B cell (primary cell): Measurements from ENCODE around the gene KCNG4. TPM values are rescaled to one million over a fixed set of nuclear protein-coding genes. Genes with fewer than 3 reads are reported as not detected.

Source experiments
- ATAC-seq: fragments of 200-7000 bp; cut with Tn5 transposase; one replicate; pipeline ENCODE4 v1.10.0; 2021; ENCODE audit warnings: low read depth, mild to moderate bottlenecking, moderate number of reproducible peaks, moderate library complexity
- CTCF ChIA-PET: fragments of 350-600 bp; sonication (Branson Sonifier 250); formaldehyde crosslinking; loops from one replicate; lab custom pipeline; 2021; ENCODE audit warnings: antibody characterized with exemption, inconsistent platforms; lab: Charles Lee
- POLR2A ChIA-PET: fragments of 350-600 bp; sonication (Branson Sonifier 250); formaldehyde crosslinking; loops from one replicate; lab custom pipeline; 2021; ENCODE audit warnings: antibody characterized with exemption; lab: Charles Lee
- DNase-seq: peaks from one replicate; pipeline ENCODE4 v3.0.0; 2013
- H2AFZ ChIP-seq: 2 replicates; pipeline ENCODE4 v1.6.1; 2012; ENCODE audit warnings: mild to moderate bottlenecking, low read depth, low read length; ENCODE audit not compliant: insufficient read depth, poor library complexity, severe bottlenecking
- H3K27ac ChIP-seq, 2 donors: 1 replicate in 1 of 2; 2 replicates in 1 of 2; pipeline ENCODE4 v1.5.1; 2012 to 2013; ENCODE audit warnings: low read length in 2 of 2, mild to moderate bottlenecking in 2 of 2, moderate library complexity in 1 of 2
- H3K27me3 ChIP-seq, 4 experiments: fragments of 200-600 bp in 1 of 4; sonication (generic) in 1 of 4; replicated peaks in 1 of 4; 1 replicate in 2 of 4; 2 replicates in 2 of 4; pipeline versions ENCODE4 v1.6.1 to v1.7.0; 2013 to 2016; ENCODE audit warnings: low read length in 3 of 4, mild to moderate bottlenecking in 2 of 4, mixed read lengths in 1 of 4, moderate library complexity in 1 of 4; ENCODE audit not compliant: insufficient read depth in 4 of 4, control insufficient read depth in 3 of 4; ENCODE audit errors: control extremely low read depth in 1 of 4
- H3K36me3 ChIP-seq, 2 experiments: replicated peaks in 1 of 2; 1 replicate in 1 of 2; 2 replicates in 1 of 2; pipeline versions ENCODE4 v1.6.1 to v1.7.1; 2013; ENCODE audit warnings: low read length in 1 of 2; ENCODE audit not compliant: insufficient read depth in 2 of 2, control insufficient read depth in 1 of 2; ENCODE audit errors: control extremely low read depth in 1 of 2, extremely low read depth in 1 of 2
- H3K4me1 ChIP-seq, 2 donors: fragments of 200-600 bp in 1 of 2; sonication (generic) in 1 of 2; 1 replicate in 1 of 2; 2 replicates in 1 of 2; pipeline versions ENCODE4 v1.5.1 to v1.6.1; 2013 to 2017; ENCODE audit warnings: low read length in 2 of 2; ENCODE audit not compliant: control insufficient read depth in 2 of 2, insufficient read depth in 2 of 2
- H3K4me2 ChIP-seq: replicated peaks from 2 replicates; pipeline ENCODE3; 2012; ENCODE audit warnings: mild to moderate bottlenecking, low read depth, low read length; ENCODE audit not compliant: poor library complexity, severe bottlenecking
- H3K4me3 ChIP-seq, 5 experiments: fragments of 200-600 bp in 1 of 5; sonication (generic) in 1 of 5; 1 replicate in 3 of 5; 2 replicates in 2 of 5; pipeline versions ENCODE4 v1.5.1 to v1.7.0; 2011 to 2016; ENCODE audit warnings: low read length in 4 of 5, mild to moderate bottlenecking in 4 of 5, low read depth in 2 of 5, control low read depth in 1 of 5, moderate library complexity in 1 of 5; ENCODE audit not compliant: insufficient read depth in 1 of 5; ENCODE audit errors: control extremely low read depth in 1 of 5, extremely low read depth in 1 of 5
- H3K79me2 ChIP-seq: fragments of 200-600 bp; sonication (generic); one replicate; pipeline ENCODE4 v1.6.0; 2016; ENCODE audit warnings: low read length; ENCODE audit not compliant: control insufficient read depth, insufficient read depth
- H3K9ac ChIP-seq: fragments of 200-600 bp; sonication (generic); 2 replicates; pipeline ENCODE4 v1.6.1; 2017; ENCODE audit warnings: mild to moderate bottlenecking, low read length, moderate library complexity
- H3K9me3 ChIP-seq, 3 donors: one replicate each; pipeline versions ENCODE4 v1.6.1 to v1.7.1; 2013; ENCODE audit warnings: low read length in 2 of 3; ENCODE audit not compliant: control insufficient read depth in 2 of 3, insufficient read depth in 1 of 3; ENCODE audit errors: control extremely low read depth in 1 of 3
- H4K20me1 ChIP-seq: 2 replicates; pipeline ENCODE4 v1.6.0; 2012; ENCODE audit warnings: mild to moderate bottlenecking, low read length; ENCODE audit not compliant: insufficient read depth, control insufficient read depth, poor library complexity, severe bottlenecking
- H3K27ac Mint-ChIP-seq: one replicate; pipeline ENCODE4 v1.8.0; 2021; ENCODE audit warnings: mixed read lengths
- H3K27me3 Mint-ChIP-seq: one replicate; pipeline ENCODE4 v1.8.0; 2021; ENCODE audit warnings: mixed read lengths
- H3K4me1 Mint-ChIP-seq: one replicate; pipeline ENCODE4 v1.8.0; 2021; ENCODE audit warnings: mixed read lengths
- H3K4me3 Mint-ChIP-seq: one replicate; pipeline ENCODE4 v1.8.0; 2021; ENCODE audit warnings: mixed read lengths
- H3K9me3 Mint-ChIP-seq: one replicate; pipeline ENCODE4 v1.8.0; 2022; ENCODE audit warnings: mixed read lengths; ENCODE audit not compliant: insufficient read depth
- CTCF ChIP-seq: fragments of 200-600 bp; IDR thresholded peaks from one replicate; pipeline ENCODE4 v1.8.0; 2022; ENCODE audit warnings: antibody characterized with exemption, mild to moderate bottlenecking
- EZH2 ChIP-seq: IDR thresholded peaks from 2 replicates; pipeline ENCODE4 v1.6.1; 2012; ENCODE audit warnings: borderline replicate concordance, low read depth, mild to moderate bottlenecking, moderate library complexity, low read length; ENCODE audit not compliant: insufficient read depth, poor library complexity, severe bottlenecking
- WGBS: methylation state at CpG from one replicate; pipeline ENCODE4 v1.1.5; 2013; ENCODE audit warnings: missing lambda C conversion rate; ENCODE audit not compliant: insufficient coverage; 5-methylcytosine and 5-hydroxymethylcytosine counted together
- intact Hi-C: fragments of 100-400 bp; cut with micrococcal nuclease; formaldehyde crosslinking; loops from one replicate; pipeline ENCODE4 v1.10.0; 2022
- polyA plus RNA-seq: library from polyadenylated mRNA; depleted of rRNA; stranded (reverse); fragments of >200 nt; gene quantifications from 2 replicates; pipeline ENCODE4 v1.2.3, GENCODE V29; 2012
- total RNA-seq, 2 donors: library from RNA; stranded (reverse); fragments of 120-200 nt in 1 of 2; gene quantifications; 1 replicate in 1 of 2; 2 replicates in 1 of 2; pipeline versions ENCODE4 v1.2.3 to v1.2.4, GENCODE V29; 2013 to 2022

Gene KCNG4
- total and polyA plus RNA-seq, 2 donors (not counting 1 experiment from before 2014, with no cell fraction given): not detected

GRCh38 chr16:84255050-84255810, 15.4 kb upstream of the KCNG4 start:
- Mint-ChIP-seq H3K9me3 (peaks cover 2% of the 10 kb centered on the region), H3K4me1 (no peaks in the 10 kb centered on the region), H3K27ac (no peak overlapping the region), H3K27me3 (peaks cover 25% of the 10 kb centered on the region), H3K4me3 (no peak overlapping the region)
- H3K36me3 ChIP-seq: no peaks in the 10 kb centered on the region
- intact Hi-C loops: no loop called here
- H3K27ac ChIP-seq: no peak overlapping the region
- H2AFZ ChIP-seq: no peak overlapping the region
- no peaks in the 10 kb centered on the region for H3K79me2 ChIP-seq
- H3K9ac ChIP-seq: no peak overlapping the region
- no peaks in the 10 kb centered on the region for H3K4me1 ChIP-seq
- no peak overlapping the region for H3K4me3 ChIP-seq
- ChIA-PET POLR2A (no interaction called here), CTCF (no interaction called here)
- TF ChIP-seq CTCF: no peak
- TF ChIP-seq EZH2: no peak
- H3K4me2 ChIP-seq: no peak overlapping the region
- 97% methylated on average over 3 of the region's 4 CpGs for WGBS
- peaks cover 0 to 5% (median 2%) of the 10 kb centered on the region in 4 experiments for H3K27me3 ChIP-seq
- DNase-seq: no peak
- no peak for ATAC-seq
- H3K9me3 ChIP-seq: peaks cover 0 to 15% (median 0%) of the 10 kb centered on the region in 3 donors
- H4K20me1 ChIP-seq: no peaks in the 10 kb centered on the region

DNA sequence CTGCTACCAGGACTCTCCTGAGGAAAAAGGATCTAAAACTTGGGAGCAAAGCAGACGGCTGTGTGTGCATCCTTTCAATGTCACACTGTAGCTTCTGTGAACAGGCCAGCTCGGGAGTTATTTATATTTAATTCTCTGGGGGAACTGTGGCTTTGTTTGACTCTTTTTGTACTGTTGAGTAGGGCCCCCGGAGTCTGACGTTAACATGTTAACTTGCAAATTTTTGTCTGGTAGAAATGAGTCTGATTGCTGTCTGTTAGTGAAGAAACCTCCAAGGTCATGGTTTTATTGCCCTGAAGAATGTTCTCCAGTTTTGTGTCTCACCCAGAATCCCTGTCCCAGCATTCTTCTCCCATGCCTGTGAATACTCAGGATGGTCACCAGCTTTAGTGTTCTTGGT, 14.2 kb upstream of the KCNG4 start:
- no peak overlapping the region for H3K4me3 ChIP-seq
- WGBS: 3% methylated on average over 4 of the region's 4 CpGs
- CTCF ChIA-PET: no interaction called here
- Mint-ChIP-seq H3K4me1 (no peaks in the 10 kb centered on the region), H3K9me3 (no peaks in the 10 kb centered on the region), H3K27me3 (peaks cover 24% of the 10 kb centered on the region), H3K27ac (no peak overlapping the region), H3K4me3 (no peak overlapping the region)
- no peak overlapping the region for H3K27ac ChIP-seq
- H3K9ac ChIP-seq: no peak overlapping the region
- no peaks in the 10 kb centered on the region for H3K79me2 ChIP-seq
- ATAC-seq: no peak
- no peak for DNase-seq
- POLR2A ChIA-PET: no interaction called here
- H4K20me1 ChIP-seq: no peaks in the 10 kb centered on the region
- H3K4me1 ChIP-seq: no peaks in the 10 kb centered on the region
- H3K9me3 ChIP-seq: peaks cover 0 to 12% (median 0%) of the 10 kb centered on the region in 3 donors
- no peak overlapping the region for H2AFZ ChIP-seq
- TF ChIP-seq EZH2 (no peak), CTCF (no peak)
- H3K27me3 ChIP-seq: peaks cover 0 to 5% (median 0%) of the 10 kb centered on the region in 4 experiments
- intact Hi-C loops: no loop called here
- no peak overlapping the region for H3K4me2 ChIP-seq
- H3K36me3 ChIP-seq: no peaks in the 10 kb centered on the region
